ENCODE measurements around the gene TPM3.

DNA sequence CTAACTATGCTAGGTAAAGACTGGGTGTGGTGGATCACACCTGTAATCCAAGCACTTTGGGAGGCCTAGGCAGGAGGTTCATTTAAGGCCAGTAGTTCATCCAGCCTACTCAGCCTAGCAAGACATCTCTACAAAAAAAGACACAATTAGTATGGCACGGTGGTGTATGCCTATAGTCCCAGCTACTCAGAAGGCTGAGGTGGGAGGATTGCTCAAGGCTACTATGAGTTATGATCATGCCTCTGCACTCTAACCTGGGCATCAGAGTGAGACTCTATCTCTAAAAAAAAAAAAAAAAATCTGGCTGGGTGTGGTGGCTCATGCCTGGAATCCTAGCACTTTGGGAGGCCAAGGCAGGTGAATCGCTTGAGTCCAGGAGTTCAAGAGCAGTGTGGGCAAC, 58.6 kb downstream of the TPM3 start:
- TF ChIP-seq, protein P1, sequence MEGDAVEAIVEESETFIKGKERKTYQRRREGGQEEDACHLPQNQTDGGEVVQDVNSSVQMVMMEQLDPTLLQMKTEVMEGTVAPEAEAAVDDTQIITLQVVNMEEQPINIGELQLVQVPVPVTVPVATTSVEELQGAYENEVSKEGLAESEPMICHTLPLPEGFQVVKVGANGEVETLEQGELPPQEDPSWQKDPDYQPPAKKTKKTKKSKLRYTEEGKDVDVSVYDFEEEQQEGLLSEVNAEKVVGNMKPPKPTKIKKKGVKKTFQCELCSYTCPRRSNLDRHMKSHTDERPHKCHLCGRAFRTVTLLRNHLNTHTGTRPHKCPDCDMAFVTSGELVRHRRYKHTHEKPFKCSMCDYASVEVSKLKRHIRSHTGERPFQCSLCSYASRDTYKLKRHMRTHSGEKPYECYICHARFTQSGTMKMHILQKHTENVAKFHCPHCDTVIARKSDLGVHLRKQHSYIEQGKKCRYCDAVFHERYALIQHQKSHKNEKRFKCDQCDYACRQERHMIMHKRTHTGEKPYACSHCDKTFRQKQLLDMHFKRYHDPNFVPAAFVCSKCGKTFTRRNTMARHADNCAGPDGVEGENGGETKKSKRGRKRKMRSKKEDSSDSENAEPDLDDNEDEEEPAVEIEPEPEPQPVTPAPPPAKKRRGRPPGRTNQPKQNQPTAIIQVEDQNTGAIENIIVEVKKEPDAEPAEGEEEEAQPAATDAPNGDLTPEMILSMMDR (IDR thresholded peaks at IDR 0.05; ENCODE audit: control extremely low read depth in 1 of 3, insufficient read depth in 1 of 3, low read depth in 1 of 3, low read length in 3 of 3) = no peak
- TF ChIP-seq FOSL1 (IDR thresholded peaks at IDR 0.05; ENCODE audit: insufficient read depth, low read depth, low read length) (no peak), POLR2AphosphoS5 (IDR thresholded peaks at IDR 0.05; ENCODE audit: low read depth, low read length) (no peak), RAD21 (IDR thresholded peaks at IDR 0.05 in 1 of 2, conservative IDR thresholded peaks at IDR 0.05 in 1 of 2; ENCODE audit: low read depth in 2 of 2, low read length in 2 of 2) (no peak), TAF7 (optimal IDR thresholded peaks at IDR 0.05; ENCODE audit: borderline replicate concordance, low read depth, low read length) (no peak), JUND (IDR thresholded peaks at IDR 0.05; ENCODE audit: low read length) (no peak), EZH2 (IDR thresholded peaks at IDR 0.05; ENCODE audit: low read depth, low read length, severe bottlenecking) (no peak)
- TF ChIP-seq, protein P2, sequence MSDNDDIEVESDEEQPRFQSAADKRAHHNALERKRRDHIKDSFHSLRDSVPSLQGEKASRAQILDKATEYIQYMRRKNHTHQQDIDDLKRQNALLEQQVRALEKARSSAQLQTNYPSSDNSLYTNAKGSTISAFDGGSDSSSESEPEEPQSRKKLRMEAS (IDR thresholded peaks at IDR 0.05) = no peak
